Activated CD8-positive, alpha-beta memory T cell treated with anti-CD3 and anti-CD28 coated beads, Interleukin-2, amount 10 ng/mL, durations not matched to agents 7 days and 5 days (primary cell): ENCODE data around the gene OTOG. TPM values are rescaled to one million over a fixed set of nuclear protein-coding genes. Genes with fewer than 3 reads are reported as not detected.
"Not testable (repeated sequence)": the region's sequence is repeated elsewhere in the genome, so short reads cannot be mapped to it uniquely, and the experiment has no call there.

ENCODE experiments used
- ATAC-seq: fragments of 150-1000 bp; cut with Tn5 transposase; one replicate; pipeline ENCODE4 v1.10.0; 2021; ENCODE audit warnings: moderate library complexity
- CTCF ChIA-PET: fragments of 350-600 bp; sonication (Branson Sonifier 250); formaldehyde crosslinking; loops from one replicate; lab custom pipeline; 2021; ENCODE audit warnings: antibody characterized with exemption; lab: Charles Lee
- DNase-seq: peaks from one replicate; pipeline ENCODE4 v3.0.0-alpha.2; 2020
- H3K27ac Mint-ChIP-seq: one replicate; pipeline ENCODE4 v1.8.0; 2021; ENCODE audit warnings: mild to moderate bottlenecking, mixed read lengths
- H3K27me3 Mint-ChIP-seq: one replicate; pipeline ENCODE4 v1.8.0; 2021; ENCODE audit warnings: mixed read lengths
- H3K36me3 Mint-ChIP-seq: one replicate; pipeline ENCODE4 v1.8.0; 2021; ENCODE audit warnings: mild to moderate bottlenecking, mixed read lengths
- H3K4me1 Mint-ChIP-seq: one replicate; pipeline ENCODE4 v1.8.0; 2021; ENCODE audit warnings: mixed read lengths
- H3K4me3 Mint-ChIP-seq: one replicate; pipeline ENCODE4 v1.8.0; 2021; ENCODE audit warnings: mild to moderate bottlenecking, moderate library complexity, mixed read lengths
- H3K9me3 Mint-ChIP-seq: one replicate; pipeline ENCODE4 v1.8.0; 2022; ENCODE audit warnings: low read depth, mixed read lengths
- total RNA-seq, 2 experiments: library from RNA; stranded (reverse); gene quantifications; one replicate each; pipeline ENCODE4 v1.2.3, GENCODE V29; 2021

Gene OTOG
- total RNA-seq, 2 experiments from 2014 or later, result not detected

DNA sequence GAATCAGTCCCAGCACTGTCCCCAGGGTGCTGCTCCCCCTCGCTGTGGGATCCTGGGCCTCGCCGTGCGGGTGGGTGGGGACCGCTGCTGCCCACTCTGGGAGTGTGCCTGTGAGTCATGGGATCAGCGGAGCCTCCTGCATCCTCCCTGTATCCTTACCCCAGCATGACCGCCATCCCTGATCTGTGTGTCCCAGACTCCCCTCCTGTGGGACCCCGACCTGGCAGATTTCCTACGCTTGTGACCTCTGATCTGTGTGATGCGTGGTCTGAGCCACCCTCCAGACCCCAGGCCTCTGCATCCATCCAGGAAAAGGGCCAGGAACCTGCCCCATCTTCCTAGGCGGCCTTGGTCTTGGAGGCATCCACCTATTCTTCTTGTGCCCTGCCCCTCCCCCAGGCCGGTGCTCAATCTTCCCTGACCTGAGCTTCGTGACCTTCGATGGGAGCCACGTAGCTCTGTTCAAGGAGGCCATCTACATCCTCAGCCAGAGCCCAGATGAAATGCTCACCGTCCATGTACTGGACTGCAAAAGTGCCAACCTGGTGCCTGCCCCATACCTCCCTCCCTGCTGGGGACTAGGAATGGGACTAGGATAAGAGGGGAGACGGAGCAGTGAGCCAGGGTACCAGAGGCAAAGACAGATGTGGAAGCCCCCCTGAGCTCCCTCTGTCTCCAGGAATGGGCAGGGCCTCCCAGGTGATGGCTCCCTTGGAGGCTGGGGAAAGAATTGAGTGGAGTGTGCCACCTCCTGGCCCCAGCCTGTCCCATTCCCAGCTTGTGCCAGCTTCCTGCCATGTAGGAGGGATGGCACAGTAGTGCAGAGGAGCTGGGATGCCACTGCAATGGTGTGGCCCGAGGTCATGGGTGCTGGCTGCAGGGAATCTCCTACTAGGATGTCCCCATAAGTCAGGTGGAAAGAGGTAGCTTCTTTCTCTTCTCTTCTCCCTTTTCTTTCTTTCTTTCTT, 65.4 kb downstream of the OTOG start:
- no peak for ATAC-seq
- CTCF ChIA-PET, result interaction anchor here (1.0 kb wide), 1 partner anchor 14 kb away, joined by 3 read pairs; no protein-coding TSS in a partner anchor
- peak; percentile 25 for DNase-seq
- Mint-ChIP-seq H3K27ac (no peak overlapping the region), H3K9me3 (no peaks in the 10 kb centered on the region), H3K4me3 (no peak overlapping the region), H3K4me1 (no peaks in the 10 kb centered on the region), H3K27me3 (peaks cover 18% of the 10 kb centered on the region), H3K36me3 (no peaks in the 10 kb centered on the region)

DNA sequence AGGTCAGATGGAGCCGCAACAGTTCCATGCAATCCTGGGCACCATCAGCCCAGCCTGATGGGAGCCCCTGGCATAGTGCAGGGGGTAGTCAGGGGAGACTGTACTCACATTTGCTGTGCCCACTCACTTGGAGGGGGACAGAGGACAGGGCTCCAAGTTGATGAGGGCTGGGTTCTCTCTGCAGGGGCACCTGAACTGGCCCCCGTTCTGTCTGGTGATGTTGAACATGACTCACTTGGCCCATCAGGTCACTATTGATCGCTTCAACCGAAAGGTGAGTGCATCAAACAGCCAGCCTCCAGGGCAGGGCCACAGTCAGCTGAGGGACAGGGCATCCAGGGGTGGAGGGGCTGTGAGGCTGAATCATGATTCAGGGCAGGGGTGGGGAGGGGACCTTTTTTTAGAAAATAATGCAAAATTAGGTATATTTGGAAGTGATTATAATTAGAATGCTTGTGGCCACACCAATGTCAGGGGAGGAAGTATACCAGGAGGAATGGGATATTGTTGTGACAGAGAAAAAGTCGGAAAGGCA, 66.4 kb downstream of the OTOG start:
- no peak for ATAC-seq
- CTCF ChIA-PET, result no interaction called here

DNA sequence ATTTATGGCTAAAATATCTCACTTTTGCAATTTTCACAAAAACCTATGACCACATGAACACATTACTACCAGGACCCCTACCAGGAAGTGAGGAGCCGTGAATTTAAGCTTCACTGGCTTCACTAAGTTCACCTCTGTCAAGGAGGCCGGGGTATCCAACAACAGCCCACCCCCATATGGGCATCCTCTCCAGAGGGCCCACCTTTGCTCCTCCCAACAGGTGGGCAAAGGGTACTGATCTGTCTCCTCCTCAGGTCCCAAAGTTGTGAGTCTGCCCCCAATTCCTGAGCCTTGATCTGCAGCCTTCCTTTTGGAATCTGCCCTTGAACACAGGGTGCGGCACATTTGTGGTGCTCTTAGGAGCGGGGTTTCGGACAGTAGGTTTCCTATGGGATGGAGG, 66.9 kb downstream of the OTOG start:
- Mint-ChIP-seq H3K27ac (no peak overlapping the region), H3K27me3 (peaks cover 27% of the 10 kb centered on the region), H3K36me3 (no peaks in the 10 kb centered on the region), H3K4me1 (no peaks in the 10 kb centered on the region), H3K9me3 (no peaks in the 10 kb centered on the region), H3K4me3 (no peak overlapping the region)
- no peak for DNase-seq
- ATAC-seq, result no peak
- CTCF ChIA-PET, result no interaction called here

More for the DNA sequence above, 66.4 kb downstream of the OTOG start:
- Mint-ChIP-seq H3K4me3 (no peak overlapping the region), H3K27ac (no peak overlapping the region), H3K27me3 (peaks cover 24% of the 10 kb centered on the region), H3K36me3 (no peaks in the 10 kb centered on the region), H3K9me3 (no peaks in the 10 kb centered on the region), H3K4me1 (no peaks in the 10 kb centered on the region)
- peak; percentile 31 for DNase-seq

DNA sequence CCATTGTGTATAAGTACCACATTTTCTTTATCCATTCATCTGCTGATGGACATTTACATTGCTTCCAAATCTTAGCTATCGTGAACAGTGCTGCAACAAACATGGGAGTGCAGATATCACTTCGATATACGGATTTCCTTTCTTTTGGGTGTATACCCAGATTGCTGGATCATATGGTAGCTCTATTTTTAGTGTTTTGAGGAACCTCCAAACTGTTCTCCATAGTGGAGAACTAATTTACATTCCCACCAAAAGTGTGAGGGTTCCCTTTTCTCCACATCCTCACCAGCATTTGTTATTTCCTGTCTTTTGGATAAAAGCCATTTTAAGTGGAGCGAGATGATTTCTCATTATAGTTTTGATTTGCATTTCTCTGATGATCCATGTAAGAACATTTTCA, 75.7 kb downstream of the OTOG start:
- H3K4me3 Mint-ChIP-seq, ATAC-seq, CTCF ChIA-PET, H3K36me3 Mint-ChIP-seq, DNase-seq, H3K4me1 Mint-ChIP-seq, H3K9me3 Mint-ChIP-seq, H3K27ac Mint-ChIP-seq: not testable (repeated sequence)
- peaks cover 53% of the 10 kb centered on the region for H3K27me3 Mint-ChIP-seq

DNA sequence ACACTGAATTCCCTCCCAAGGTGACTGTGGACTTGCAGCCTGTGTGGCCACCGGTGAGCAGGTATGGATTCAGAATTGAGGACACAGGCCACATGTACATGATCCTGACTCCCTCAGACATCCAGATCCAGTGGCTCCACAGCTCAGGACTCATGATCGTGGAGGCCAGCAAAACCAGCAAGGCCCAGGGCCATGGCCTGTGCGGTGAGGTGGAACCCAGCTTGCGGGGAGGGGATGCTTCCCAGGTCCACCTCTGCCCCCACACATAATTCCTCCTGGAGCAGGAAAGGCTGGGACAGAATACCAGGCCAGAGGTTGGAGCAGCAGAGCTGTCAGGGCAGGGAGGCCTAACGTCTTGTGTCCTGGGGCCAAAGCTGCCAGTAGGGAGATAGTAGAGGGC, 82.1 kb downstream of the OTOG start:
- Mint-ChIP-seq H3K9me3 (no peaks in the 10 kb centered on the region), H3K27me3 (peaks cover 39% of the 10 kb centered on the region), H3K27ac (no peak overlapping the region), H3K4me1 (no peaks in the 10 kb centered on the region), H3K4me3 (no peak overlapping the region), H3K36me3 (no peaks in the 10 kb centered on the region)
- CTCF ChIA-PET, result no interaction called here
- DNase-seq (no peak), ATAC-seq (no peak)

DNA sequence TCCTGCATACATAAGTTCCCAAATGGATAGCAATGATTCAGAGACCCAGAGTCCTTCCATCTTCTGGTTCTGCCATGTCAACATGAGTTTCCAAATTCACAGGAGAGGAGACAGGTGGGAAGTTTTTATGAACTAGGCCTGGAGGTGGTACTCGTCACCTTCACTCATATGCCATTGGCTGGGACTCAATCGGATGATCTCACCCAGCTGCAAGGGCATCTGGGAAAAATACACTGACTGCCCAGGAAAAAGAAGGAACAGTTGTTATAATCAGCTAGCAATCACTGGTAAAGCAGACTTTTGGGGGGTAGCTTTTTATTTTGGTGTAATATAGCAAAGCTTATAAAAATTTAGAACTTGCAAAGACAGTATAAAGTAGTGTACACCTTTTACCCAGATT, 83.9 kb downstream of the OTOG start:
- Mint-ChIP-seq H3K9me3 (no peaks in the 10 kb centered on the region), H3K27ac (no peak overlapping the region), H3K4me3 (no peak overlapping the region), H3K36me3 (no peaks in the 10 kb centered on the region), H3K4me1 (no peaks in the 10 kb centered on the region), H3K27me3 (peaks cover 28% of the 10 kb centered on the region)
- no peak for DNase-seq
- CTCF ChIA-PET, result interaction anchor here (1.0 kb wide), 1 partner anchor 100 kb away, joined by 3 read pairs; no protein-coding TSS in a partner anchor
- no peak for ATAC-seq

DNA sequence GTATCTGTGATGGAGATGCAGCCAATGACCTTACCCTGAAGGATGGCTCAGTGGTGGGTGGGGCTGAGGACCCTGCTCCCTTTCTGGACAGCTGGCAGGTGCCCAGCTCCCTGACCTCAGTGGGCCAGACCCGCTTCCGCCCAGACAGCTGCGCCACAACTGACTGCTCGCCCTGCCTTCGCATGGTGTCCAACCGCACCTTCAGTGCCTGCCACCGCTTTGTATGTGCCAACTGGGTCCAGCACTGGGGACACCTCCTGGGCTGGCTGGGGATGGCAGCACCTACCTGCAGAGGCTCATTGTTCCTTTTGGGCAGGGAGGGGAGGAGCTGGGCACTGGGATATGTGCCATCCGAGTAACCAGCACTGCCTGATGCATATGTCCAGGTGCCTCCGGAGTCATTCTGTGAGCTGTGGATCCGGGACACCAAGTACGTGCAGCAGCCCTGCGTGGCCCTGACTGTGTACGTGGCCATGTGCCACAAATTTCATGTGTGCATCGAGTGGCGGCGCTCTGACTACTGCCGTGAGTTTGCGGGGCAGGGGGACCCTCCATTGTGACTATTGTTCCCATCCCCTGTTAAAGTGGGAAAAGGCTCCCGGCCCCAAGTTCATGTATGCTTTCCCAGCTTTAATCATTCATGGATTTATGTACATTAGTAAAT, 84.8 kb downstream of the OTOG start:
- H3K4me3 Mint-ChIP-seq, result no peak overlapping the region
- no peak overlapping the region for H3K27ac Mint-ChIP-seq
- ATAC-seq (no peak), DNase-seq (no peak)
- no peaks in the 10 kb centered on the region for H3K36me3 Mint-ChIP-seq
- CTCF ChIA-PET, result interaction anchor here (1.0 kb wide), 1 partner anchor 99 kb away, joined by 3 read pairs; no protein-coding TSS in a partner anchor
- H3K9me3 Mint-ChIP-seq, result no peaks in the 10 kb centered on the region
- H3K4me1 Mint-ChIP-seq, result no peaks in the 10 kb centered on the region
- H3K27me3 Mint-ChIP-seq, result peaks cover 22% of the 10 kb centered on the region

DNA sequence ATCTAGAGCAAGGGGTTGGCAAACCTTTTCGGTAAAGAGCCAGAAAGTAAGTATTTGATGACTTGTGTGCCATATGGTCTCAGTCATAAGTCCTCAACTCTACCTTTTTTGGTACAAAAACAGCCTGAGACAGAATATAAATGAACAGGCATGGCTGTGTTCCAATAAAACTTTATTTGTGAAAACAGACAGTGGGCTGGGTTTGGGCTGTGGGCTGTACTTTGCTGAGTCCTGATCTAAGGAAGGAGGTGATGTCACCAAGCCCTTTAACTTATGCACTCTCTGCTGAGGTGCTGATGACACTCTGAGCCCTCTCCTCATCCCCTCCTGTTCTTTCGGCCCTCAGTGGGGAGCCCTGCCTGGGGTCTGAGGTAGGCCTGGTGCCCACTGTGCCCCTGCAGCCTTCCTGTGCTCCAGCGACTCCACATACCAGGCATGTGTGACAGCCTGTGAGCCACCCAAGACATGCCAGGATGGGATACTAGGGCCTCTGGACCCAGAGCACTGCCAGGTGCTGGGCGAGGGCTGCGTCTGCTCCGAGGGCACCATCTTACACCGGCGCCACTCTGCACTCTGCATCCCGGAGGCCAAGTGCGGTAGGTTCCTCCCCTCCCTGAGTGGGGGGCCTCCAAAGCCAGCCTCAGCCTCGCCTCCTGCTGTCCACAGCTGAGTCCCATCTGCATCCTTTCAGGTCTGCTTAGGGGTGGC, 86.4 kb downstream of the OTOG start:
- CTCF ChIA-PET, result no interaction called here
- H3K9me3 Mint-ChIP-seq, result no peaks in the 10 kb centered on the region
- no peak for ATAC-seq
- no peak overlapping the region for H3K27ac Mint-ChIP-seq
- H3K36me3 Mint-ChIP-seq, result no peaks in the 10 kb centered on the region
- H3K4me3 Mint-ChIP-seq, result no peak overlapping the region
- H3K27me3 Mint-ChIP-seq, result peaks cover 9% of the 10 kb centered on the region
- DNase-seq, result no peak
- H3K4me1 Mint-ChIP-seq, result no peaks in the 10 kb centered on the region

DNA sequence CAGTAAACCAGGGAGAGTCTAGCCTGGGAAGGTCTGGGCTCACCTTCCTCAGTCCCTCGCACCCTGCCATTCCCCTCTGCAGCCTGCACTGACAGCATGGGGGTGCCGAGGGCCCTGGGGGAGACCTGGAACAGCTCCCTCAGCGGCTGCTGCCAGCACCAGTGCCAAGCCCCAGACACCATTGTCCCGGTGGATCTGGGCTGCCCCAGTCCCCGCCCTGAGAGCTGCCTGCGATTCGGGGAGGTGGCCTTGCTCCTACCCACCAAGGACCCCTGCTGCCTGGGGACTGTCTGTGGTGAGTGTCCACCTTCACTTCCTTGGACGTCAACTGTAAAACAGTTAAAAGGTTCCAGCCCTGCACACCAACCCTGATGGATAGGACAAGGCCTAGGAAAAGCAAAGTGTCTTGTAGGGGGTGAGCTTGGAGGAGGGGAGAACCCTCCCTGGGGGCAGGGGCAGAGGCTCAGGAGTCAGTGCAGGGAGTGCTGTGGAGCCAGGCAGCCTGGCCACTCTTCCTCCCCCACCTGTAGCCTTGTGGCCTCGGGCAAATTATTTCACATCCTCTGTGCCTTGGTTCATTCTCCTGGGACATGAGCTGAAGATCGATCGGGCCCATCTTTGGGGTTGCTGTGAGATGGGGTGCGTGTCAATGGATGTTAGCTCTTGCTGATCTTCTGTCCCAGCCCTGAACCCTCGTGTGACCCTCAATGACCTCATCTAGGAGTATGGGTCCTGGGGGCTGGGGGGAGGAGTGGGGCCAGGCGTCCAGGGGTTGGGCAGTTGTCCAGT, 87.1 kb downstream of the OTOG start:
- no peak overlapping the region for H3K4me3 Mint-ChIP-seq
- no peak for ATAC-seq
- H3K4me1 Mint-ChIP-seq, result no peaks in the 10 kb centered on the region
- no peaks in the 10 kb centered on the region for H3K36me3 Mint-ChIP-seq
- CTCF ChIA-PET, result no interaction called here
- no peak for DNase-seq
- H3K27ac Mint-ChIP-seq, result no peak overlapping the region
- H3K27me3 Mint-ChIP-seq, result peaks cover 4% of the 10 kb centered on the region
- no peaks in the 10 kb centered on the region for H3K9me3 Mint-ChIP-seq

DNA sequence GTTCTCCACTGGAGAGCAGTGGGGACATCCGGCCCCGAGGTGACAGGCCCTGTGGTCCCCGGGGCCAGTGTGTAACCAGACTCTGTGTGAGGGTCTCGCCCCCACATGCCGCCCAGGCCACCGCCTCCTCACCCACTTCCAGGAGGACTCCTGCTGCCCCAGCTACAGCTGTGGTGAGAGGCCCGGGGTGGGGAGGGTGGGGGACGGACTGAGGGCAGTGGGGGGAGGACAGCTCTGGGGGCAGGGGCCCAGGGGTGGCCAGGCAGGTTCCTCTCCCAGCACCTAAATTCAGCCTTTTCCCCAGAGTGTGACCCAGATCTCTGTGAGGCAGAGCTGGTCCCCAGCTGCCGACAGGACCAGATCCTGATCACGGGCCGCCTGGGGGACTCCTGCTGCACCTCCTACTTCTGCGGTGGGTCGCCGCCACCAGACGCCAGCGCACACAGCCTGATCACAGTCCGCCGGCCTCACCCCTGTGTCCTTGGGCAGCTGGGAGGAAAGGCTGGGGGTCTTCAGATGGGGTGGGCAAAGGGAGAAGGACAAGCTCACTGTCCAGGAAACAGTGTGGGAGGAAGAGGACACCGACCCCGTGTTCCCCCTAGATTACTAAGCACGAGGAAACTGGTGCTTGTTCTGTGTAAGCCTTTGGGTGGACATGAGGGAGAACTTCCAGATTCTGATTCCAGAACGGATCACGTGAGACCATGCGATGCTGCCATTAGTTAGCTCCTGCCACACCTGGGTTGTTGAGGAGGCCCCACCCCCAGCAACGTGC, 87.9 kb downstream of the OTOG start:
- ATAC-seq (no peak), DNase-seq (no peak)
- Mint-ChIP-seq H3K4me1 (no peaks in the 10 kb centered on the region), H3K4me3 (no peak overlapping the region), H3K27ac (no peak overlapping the region), H3K36me3 (no peaks in the 10 kb centered on the region), H3K27me3 (peaks cover 3% of the 10 kb centered on the region), H3K9me3 (no peaks in the 10 kb centered on the region)
- CTCF ChIA-PET, result no interaction called here

DNA sequence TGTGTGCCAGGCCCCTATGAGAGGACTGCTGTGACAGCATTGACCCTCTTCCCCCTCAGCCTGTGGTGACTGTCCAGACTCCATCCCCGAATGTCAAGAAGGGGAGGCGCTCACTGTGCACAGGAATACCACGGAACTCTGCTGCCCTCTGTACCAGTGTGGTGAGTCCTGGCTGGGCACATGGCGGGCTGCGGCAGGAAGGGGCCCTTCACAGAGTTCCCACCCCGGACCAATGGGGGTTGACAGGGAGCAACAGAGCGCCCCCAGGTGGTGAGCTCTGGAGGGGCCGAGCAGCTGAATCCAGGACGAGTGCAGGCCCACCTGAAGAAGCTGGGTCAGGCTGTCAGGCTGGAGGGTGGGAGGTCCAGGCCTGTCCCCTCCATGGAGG, 88.5 kb downstream of the OTOG start:
- no peak for ATAC-seq
- Mint-ChIP-seq H3K9me3 (no peaks in the 10 kb centered on the region), H3K36me3 (no peaks in the 10 kb centered on the region), H3K4me3 (no peak overlapping the region), H3K4me1 (no peaks in the 10 kb centered on the region), H3K27ac (no peak overlapping the region), H3K27me3 (no peaks in the 10 kb centered on the region)
- no peak for DNase-seq
- CTCF ChIA-PET, result no interaction called here

DNA sequence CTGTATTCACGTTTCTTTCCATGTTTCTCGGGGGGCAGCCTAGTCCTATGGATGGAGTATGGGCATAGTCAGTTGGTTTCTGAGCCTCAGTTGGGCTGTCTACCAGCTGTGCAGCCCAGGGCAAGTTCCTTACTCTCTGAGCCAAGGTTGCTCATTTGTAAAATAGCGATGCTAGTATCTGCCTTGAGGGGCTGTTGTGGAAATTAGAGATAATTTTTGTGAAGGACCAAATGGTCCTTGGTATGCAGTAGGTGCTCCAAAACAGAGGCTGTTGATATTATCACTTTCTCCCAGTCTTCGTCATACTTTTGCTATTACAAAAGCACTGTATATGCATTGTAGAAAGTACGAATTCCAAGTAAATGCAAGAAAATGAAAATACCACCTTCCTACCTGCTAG, 89.7 kb downstream of the OTOG start:
- ATAC-seq (no peak), DNase-seq (no peak)
- Mint-ChIP-seq H3K27ac (no peak overlapping the region), H3K36me3 (no peaks in the 10 kb centered on the region), H3K4me3 (no peak overlapping the region), H3K9me3 (no peaks in the 10 kb centered on the region), H3K4me1 (no peaks in the 10 kb centered on the region), H3K27me3 (no peaks in the 10 kb centered on the region)
- CTCF ChIA-PET, result no interaction called here
